Smooth muscle cell (in vitro differentiated cells): ENCODE results near the gene CLPSL2. TPM values are rescaled to one million over a fixed set of nuclear protein-coding genes. Genes with fewer than 3 reads are reported as not detected.

Experiments
- DNase-seq: peaks from one replicate; lab custom pipeline; 2025; ENCODE audit not compliant: unreplicated experiment; lab: John Stamatoyannopoulos, UW
- H2AFZ ChIP-seq: fragments of 200-600 bp; sonication (generic); 2 replicates; pipeline ENCODE4 v1.6.0; 2016; ENCODE audit warnings: antibody characterized with exemption, low read depth, mild to moderate bottlenecking
- H3F3A ChIP-seq: fragments of 200-600 bp; sonication (generic); 2 replicates; pipeline ENCODE4 v1.6.0; 2017; ENCODE audit warnings: antibody characterized with exemption, low read depth
- H3K27ac ChIP-seq: fragments of 200-600 bp; sonication (generic); 2 replicates; pipeline ENCODE4 v1.5.1; 2016; ENCODE audit warnings: low read depth, mild to moderate bottlenecking
- H3K27me3 ChIP-seq: fragments of 200-600 bp; sonication (generic); 2 replicates; pipeline ENCODE4 v1.6.1; 2016; ENCODE audit warnings: low read depth, mild to moderate bottlenecking
- H3K36me3 ChIP-seq: fragments of 200-600 bp; sonication (generic); 2 replicates; pipeline ENCODE4 v1.5.1; 2016; ENCODE audit warnings: low read depth
- H3K4me1 ChIP-seq: fragments of 200-600 bp; sonication (generic); 2 replicates; pipeline ENCODE4 v1.5.1; 2016; ENCODE audit warnings: low read depth
- H3K4me2 ChIP-seq: fragments of 200-600 bp; sonication (generic); 2 replicates; pipeline ENCODE4 v1.6.0; 2016; ENCODE audit warnings: mild to moderate bottlenecking
- H3K4me3 ChIP-seq: fragments of 200-600 bp; sonication (generic); 2 replicates; pipeline ENCODE4 v1.5.1; 2016; ENCODE audit warnings: mild to moderate bottlenecking
- H3K79me2 ChIP-seq: fragments of 200-600 bp; sonication (generic); 2 replicates; pipeline ENCODE4 v1.6.0; 2016; ENCODE audit warnings: low read depth, mild to moderate bottlenecking
- H3K9ac ChIP-seq: fragments of 200-600 bp; sonication (generic); 2 replicates; pipeline ENCODE4 v1.6.0; 2016; ENCODE audit warnings: low read depth
- H3K9me3 ChIP-seq: fragments of 200-600 bp; sonication (generic); replicated peaks from 2 replicates; pipeline ENCODE4 v1.5.1; 2016; ENCODE audit warnings: low read depth
- H4K20me1 ChIP-seq: fragments of 200-600 bp; sonication (generic); 2 replicates; pipeline ENCODE4 v1.6.0; 2016; ENCODE audit warnings: low read depth
- CTCF ChIP-seq: fragments of 200-600 bp; sonication (generic); IDR thresholded peaks from 2 replicates; pipeline ENCODE4 v1.5.1; 2017; ENCODE audit warnings: borderline replicate concordance, mild to moderate bottlenecking, antibody characterized with exemption; ENCODE audit not compliant: insufficient read depth, poor library complexity, severe bottlenecking
- WGBS: methylation state at CpG from one replicate; pipeline ENCODE4 v1.1.7; 2016; ENCODE audit warnings: low lambda C conversion rate; 5-methylcytosine and 5-hydroxymethylcytosine counted together
- polyA plus RNA-seq: library from polyadenylated mRNA; unstranded; fragments of >200 nt; fragmentation: Nextera tagmentation; extraction: Ambion mirVana; gene quantifications from 2 replicates; pipeline ENCODE4 v1.2.1, GENCODE V29; 2016
- total RNA-seq: library from RNA; depleted of rRNA; stranded (reverse); fragments of >200 nt; gene quantifications from 2 replicates; pipeline ENCODE4 v1.2.3, GENCODE V29; 2014

The CLPSL2 gene
- total and polyA plus RNA-seq, 2 experiments from 2014 or later, result 2.0 TPM; not detected in 1

GRCh38 chr6:35735452-35735851 is 40.9 kb upstream of the CLPSL2 start:
- H3F3A ChIP-seq, result no peaks in the 10 kb centered on the region
- H3K27ac ChIP-seq, result no peak overlapping the region
- no peaks in the 10 kb centered on the region for H3K79me2 ChIP-seq
- H2AFZ ChIP-seq, result no peak overlapping the region
- H3K4me1 ChIP-seq, result peaks cover 36% of the 10 kb centered on the region
- H3K4me2 ChIP-seq, result no peak overlapping the region
- H3K9ac ChIP-seq, result no peak overlapping the region
- TF ChIP-seq CTCF, result no peak
- DNase-seq, result no peak
- H4K20me1 ChIP-seq, result no peaks in the 10 kb centered on the region
- no peak overlapping the region for H3K4me3 ChIP-seq
- H3K9me3 ChIP-seq, result no peaks in the 10 kb centered on the region
- no peaks in the 10 kb centered on the region for H3K36me3 ChIP-seq
- 99% methylated on average over 3 of the region's 3 CpGs for WGBS
- no peaks in the 10 kb centered on the region for H3K27me3 ChIP-seq

- TF ChIP-seq CTCF, result peak; percentile 95
Observed at GRCh38 chr6:35736253-35736894, 40.0 kb upstream of the CLPSL2 start.

GRCh38 chr6:35736982-35737412 is 39.4 kb upstream of the CLPSL2 start, which contains the start of gene ARMC12:
Gene ARMC12, plus strand, starts transcription at chr6:35737032. Its CDS starts 77 bp downstream, at chr6:35737109.
- Histone ChIP-seq H3K27me3 (no peaks in the 10 kb centered on the region), H4K20me1 (no peaks in the 10 kb centered on the region), H2AFZ (no peak within 1 kb of the TSS), H3K27ac (no peak within 1 kb of the TSS), H3F3A (no peaks in the 10 kb centered on the region), H3K4me2 (no peak within 1 kb of the TSS), H3K36me3 (no peaks in the 10 kb centered on the region), H3K9ac (no peak within 1 kb of the TSS), H3K4me3 (no peak within 1 kb of the TSS), H3K4me1 (peaks cover 38% of the 10 kb centered on the region), H3K9me3 (no peaks in the 10 kb centered on the region), H3K79me2 (no peaks in the 10 kb centered on the region)
- no peak for DNase-seq
- WGBS, result 97% methylated on average over 10 of the region's 10 CpGs
- TF ChIP-seq CTCF, result no peak

More at GRCh38 chr6:35736253-35736894, 40.0 kb upstream of the CLPSL2 start:
- no peaks in the 10 kb centered on the region for H3K36me3 ChIP-seq
- no peak overlapping the region for H3K27ac ChIP-seq
- H3K9ac ChIP-seq, result no peak overlapping the region
- no peaks in the 10 kb centered on the region for H3K79me2 ChIP-seq
- no peaks in the 10 kb centered on the region for H3K9me3 ChIP-seq
- peaks cover 38% of the 10 kb centered on the region for H3K4me1 ChIP-seq
- no peak overlapping the region for H3K4me3 ChIP-seq
- WGBS, result 64% methylated on average over 8 of the region's 8 CpGs
- no peaks in the 10 kb centered on the region for H3F3A ChIP-seq
- peak; percentile 17 for DNase-seq
- H3K4me2 ChIP-seq, result no peak overlapping the region
- H4K20me1 ChIP-seq, result no peaks in the 10 kb centered on the region
- no peak overlapping the region for H2AFZ ChIP-seq
- no peaks in the 10 kb centered on the region for H3K27me3 ChIP-seq
